ENCODE results near the gene NHERF1.

Gene NHERF1

DNA sequence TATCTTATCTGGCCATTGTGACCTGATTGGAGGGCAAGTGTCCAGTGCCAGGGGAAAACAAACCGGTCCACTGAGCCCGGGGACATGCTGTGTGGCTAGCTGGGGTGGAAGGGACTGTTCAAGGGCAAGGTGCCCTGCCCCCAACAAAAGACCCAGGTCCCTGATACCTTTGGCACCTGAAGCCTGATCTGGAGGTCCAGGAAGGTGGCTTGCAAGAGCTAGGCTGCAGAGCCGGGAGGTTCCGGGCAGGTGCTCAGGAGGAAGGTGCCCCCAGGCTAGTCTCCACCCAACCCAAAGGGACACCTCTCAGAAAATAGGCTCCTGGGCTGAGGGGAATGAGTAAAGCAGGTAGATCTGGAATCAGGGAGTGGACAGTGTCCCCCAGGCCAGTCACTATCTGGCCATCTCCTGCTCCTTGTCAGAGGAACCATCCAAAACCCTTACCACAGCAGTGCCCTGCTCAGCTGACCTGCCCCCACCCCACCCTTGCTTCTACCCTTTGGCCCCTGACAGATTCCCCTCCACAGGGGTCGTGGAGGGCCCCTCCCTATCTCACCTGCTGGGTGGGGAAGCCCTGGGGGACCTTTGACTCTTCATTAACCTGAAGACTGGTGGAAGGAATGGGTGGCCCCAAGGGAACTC, 21.5 kb downstream of the NHERF1 start:
- no peak for DNase-seq

DNA sequence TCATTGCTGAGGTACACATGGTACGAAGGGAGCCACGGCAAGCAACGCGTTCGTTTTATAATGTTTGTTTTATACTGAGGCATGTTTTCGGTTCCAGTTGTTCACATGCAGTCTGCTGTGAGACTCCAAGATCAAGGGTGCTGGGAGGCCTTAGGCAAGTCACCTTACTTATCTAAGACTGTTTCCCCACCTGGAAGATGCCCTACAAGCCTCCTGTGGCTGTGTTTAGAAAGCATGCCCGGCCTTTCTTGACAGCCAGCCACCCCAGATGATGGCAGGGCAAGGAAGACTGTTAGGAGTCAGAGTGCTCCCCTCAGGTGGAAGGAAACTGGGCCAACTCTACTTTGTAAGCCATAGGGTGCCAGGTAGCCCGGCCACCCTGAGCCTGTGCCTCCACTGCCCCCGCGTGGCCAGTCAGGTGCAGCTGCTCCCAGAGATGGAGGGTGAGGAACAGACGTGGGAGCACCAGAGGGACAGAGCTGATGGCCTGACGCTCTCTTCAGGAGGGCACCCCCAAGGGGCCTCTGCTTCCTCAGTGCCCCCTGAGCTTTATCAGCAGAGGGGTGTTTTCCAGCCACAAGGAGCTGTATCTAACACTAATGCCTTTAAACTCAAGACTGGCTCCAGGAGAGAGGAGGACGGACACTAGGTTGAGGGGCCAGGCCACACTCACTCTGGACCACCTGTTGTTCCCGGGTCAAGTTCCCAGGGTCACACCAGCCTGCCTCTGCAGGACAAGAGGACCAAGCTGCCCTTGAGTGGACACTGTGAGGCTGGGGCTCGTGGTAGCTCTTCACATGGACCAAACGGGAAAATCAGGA, 22.3 kb downstream of the NHERF1 start:
- peak in 1 of 2 experiments; percentile 34 for DNase-seq

DNA sequence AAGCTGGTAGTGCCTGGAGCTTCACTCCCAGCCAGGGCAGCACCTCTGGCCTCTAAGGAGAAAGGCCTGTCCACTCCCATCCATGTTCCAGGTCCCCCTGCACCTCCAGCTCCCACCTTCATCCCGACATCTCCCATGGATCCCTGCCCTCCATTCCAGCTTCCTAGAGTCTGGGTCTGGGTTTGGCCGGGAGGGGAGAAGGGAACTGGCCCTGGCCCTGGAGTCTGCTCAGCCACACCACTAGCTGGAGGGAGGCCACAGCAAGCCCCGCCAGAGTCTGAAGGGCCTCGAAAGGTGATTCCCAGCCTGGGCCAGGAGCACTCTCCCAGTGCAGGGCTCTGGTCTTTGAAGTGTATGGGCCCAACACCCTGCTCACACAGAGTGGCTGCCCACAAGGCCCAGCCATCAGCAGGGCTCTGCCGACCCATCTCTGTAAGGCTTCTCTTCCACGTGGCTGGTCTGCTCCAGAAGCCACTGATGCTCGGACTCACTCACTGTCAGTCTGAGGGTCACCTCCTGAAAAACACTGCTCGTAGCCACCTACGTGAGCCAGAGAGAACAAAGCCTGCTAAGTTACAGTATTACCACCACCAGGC, 23.0 kb downstream of the NHERF1 start:
- no peak for DNase-seq

DNA sequence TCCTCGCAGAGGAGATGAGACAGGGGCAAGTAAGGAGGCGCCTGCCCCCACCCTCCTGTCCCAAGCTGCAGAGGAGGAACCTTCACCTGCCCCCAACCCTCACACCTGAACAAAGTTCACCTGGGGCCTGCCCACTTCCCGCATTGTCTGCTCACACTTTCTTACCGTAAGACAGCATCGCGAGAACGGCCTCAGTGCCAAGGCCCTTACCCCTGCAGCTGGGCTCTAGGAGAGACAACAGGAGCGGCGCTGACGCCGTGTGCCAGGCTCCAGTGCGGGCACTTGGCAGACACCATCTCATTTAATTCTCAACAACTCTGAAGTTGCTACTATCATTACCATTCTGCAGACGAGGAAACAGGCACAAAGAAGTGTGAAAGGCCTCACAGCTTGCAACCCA, 23.6 kb downstream of the NHERF1 start:
- no peak for DNase-seq

DNA sequence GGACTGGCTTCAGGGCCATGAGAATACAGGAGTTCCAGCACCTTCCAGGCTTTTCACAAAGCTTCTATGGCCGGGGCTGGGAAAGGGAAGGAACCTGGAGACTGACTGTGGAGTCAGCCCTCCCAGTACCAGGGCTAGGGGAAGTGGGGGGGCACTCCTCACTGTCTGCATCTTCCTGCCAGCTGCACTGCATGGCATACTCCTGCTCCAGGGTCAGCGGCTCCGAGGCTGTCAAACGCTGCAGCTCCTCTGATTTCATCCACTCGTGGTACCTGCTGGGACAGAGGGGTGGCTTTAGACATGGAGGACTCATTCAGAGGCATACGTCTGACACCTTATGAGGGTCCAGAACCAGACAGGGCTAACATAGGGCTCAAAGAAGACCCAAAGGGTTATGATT, 25.0 kb downstream of the NHERF1 start:
- no peak for DNase-seq

- DNase-seq: no peak
Measured at GRCh38 chr17:74773871-74774286, 25.5 kb downstream of the NHERF1 start.

GRCh38 chr17:74775409-74776043, 27.1 kb downstream of the NHERF1 start:
- DNase-seq: no peak

GRCh38 chr17:74776044-74776962, 27.9 kb downstream of the NHERF1 start, which contains the start of gene NAT9:
Gene NAT9, minus strand, starts transcription at chr17:74776345. Its CDS starts 647 bp downstream, at chr17:74775698.
- peak; percentile 74 to 91 for DNase-seq

GRCh38 chr17:74776990-74777389, 28.6 kb downstream of the NHERF1 start:
- DNase-seq: no peak

DNA sequence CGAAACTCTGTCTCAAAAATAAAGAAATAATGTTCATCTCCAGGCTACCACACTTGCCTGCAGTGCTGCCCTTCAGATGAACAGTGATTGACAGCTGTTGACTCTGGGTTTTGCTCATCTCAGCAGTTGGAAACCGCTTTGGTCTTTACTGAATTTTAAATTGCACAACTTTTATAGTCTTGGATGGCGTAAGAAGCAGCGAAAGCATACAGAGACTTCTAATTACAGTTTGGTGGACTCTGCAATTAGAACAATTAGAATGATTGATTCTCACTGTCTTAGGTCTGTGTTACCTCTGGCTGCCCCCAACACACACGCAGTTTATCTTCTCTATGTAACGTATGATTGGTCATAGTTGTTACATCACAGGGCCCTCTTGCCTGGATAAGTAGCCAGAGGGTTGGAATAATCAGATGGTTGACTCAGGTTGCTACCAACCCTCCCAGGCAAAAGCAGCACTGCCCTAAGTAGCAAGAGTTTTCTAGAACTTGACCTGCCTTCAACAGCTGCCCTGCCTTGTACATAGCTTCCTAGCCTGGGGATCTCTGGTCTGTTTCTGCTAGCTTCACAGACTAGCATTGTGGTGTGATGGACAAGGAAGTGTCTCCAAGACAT, 29.6 kb downstream of the NHERF1 start:
- no peak for DNase-seq

GRCh38 chr17:74778960-74779359, 30.5 kb downstream of the NHERF1 start:
- peak in 1 of 2 experiments; percentile 47 for DNase-seq

DNA sequence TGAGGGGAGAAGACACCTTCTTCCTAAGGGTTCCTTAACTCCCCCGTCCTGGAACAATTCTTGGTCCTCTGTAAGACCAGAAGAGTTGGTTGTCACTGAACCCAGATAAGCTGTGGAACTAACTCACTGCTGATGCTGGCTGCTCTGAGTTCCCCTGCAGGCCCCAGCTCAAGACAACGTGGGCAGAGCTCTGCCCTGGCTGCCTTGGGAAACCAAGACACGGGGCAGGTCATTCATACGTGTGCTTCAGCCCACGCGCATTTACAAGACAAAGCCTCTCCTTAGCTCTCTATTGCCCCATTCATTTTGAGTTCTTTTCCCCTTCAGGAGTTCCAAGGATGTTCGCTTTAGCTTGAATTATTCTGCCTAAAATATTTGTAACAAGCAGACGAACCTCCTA, 31.1 kb downstream of the NHERF1 start:
- DNase-seq: no peak

DNA sequence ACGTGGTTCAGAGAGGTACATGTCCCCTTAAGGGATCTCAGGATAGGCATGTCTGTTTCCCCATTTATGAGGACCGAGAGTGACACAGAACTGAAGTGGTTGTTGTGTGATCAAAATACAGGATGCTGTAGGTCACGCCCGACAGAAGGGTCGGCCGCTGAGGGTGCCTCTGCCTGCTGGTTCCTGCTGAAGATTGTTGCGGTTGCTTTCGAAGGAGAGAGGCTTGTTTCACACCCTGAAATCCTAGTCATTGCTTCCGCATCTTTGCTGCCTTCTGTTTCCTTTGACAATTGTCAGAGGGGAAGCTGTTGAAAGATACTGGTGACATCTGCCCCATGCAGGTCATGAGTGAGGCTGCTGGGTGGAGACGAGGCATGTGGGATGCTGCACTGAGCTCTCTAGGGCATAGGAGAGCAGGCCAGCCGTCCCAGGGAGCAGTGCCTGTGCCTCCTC, 31.5 kb downstream of the NHERF1 start:
- DNase-seq: no peak

DNA sequence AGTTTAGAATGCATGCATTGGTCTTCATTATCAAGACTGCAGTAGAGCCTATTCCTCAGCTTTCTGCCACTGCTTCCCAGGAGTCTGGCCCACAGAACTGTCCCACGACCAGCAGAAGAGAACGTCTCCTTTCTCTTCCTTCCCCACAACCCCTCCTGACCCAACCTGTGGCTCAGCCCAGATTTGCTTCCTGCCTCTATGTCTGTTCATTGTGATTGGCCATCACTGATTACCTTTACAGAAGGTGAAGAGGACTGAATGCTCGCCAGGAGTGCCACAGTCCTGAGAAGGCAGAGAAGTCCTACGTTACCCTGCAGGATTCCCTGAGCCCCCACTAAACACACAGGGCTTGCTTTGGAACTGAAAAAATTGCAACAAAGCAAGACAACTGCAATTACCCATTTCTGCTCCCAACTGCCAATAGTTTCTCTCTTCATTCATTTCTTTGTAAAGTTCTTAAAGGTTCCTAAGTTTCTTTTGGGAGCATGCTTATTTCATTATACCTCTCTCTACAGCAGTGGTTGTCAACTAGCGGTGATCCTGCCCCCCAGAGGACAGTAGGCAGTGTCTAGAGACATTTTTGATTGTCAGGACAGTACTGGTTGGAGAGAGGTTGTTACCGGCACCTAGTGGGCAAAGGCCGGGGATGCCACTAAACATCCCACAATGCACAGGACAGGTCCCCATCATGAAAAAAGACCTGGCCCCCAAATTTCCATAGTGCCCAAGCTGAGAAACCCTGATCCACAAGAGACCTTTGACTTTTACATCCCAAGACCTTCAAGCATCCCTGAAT, 32.2 kb downstream of the NHERF1 start:
- DNase-seq: peak in 1 of 2 experiments; percentile 63

DNA sequence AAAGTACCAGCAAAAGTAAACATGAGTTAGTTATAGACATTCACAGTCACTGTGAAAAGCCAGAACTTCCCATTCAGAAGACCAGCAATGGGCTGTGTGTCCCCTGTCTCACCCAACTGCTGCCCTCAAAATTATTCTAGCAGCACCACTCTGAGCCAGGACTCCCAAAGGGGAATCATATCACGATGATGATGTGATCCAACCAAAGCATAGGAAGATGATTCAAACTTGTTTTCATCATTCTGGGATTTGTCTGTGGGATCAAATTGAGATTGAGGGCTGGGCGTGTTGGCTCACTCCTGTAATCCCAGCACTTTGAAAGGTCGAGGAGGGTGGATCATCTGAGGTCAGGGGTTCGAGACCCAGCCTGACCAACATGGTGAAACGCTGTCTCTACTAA, 34.1 kb downstream of the NHERF1 start:
- DNase-seq: no peak

DNA sequence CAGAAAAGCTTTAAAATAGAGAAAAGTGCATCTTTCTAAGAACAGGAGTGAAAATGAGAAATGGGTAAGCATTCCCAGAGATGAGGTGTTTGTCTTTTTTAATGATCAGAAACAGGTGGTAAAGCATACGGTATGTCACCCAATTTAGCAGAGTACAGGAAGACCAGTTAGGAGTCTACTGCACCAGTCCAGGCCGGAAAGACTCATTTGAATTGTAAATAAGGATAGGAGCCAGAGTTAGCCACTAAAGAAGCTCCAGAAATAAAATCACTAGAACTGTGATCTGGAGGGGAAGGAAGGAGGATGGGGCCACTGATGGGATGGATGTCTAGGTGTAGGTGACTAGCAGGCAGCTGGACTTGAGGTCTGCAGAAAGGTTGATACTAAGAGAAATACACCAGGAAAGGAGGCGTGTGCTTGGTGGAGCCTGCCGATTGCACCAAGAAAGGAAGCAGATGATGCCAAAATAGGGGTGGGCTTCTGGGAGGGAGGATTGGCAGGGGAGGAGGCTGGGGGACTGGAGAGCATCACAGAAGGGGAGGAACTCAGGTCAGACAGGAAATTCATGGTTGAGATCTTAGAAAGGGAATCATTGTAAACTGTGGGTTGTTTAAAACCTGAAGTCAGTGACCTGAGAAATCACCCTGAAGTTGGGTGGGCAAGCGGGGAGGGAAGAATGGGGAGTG, 35.8 kb downstream of the NHERF1 start:
- DNase-seq: no peak

- DNase-seq: no peak
Measured at GRCh38 chr17:74785096-74785980, 36.9 kb downstream of the NHERF1 start.

- no peak for DNase-seq
Measured at GRCh38 chr17:74785981-74786360, 37.5 kb downstream of the NHERF1 start.

DNA sequence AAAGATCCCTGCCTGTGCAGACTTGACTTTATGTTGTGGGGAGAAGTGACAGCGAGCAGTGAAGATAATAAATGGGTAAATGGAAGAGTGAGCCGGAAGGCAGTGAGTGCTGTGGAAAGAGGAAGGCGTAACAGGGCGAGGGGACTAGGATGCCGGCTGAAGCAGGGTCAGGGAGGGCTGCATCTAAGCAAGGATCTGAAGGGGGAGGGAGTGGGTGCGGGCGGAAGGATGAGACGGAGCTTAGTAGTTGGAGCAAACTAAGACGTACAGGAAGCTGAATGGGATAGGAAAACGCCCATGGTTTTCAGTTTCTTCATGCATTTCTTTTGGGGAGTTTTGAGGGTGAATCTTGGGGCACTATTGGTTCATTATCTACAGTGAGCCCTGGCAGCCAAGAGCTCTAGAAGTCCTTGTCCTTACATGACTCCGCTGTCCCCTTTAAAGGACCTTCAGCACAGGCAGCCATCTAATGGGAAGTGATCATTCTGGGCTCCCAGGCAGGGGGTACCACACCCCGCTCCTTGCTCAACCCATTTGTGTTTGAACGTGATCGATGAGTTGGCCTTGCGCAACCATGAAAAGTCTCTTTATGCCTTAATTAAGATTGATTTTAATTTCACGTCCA, 38.1 kb downstream of the NHERF1 start:
- no peak for DNase-seq
